ENCODE data around the gene LSM8.

GRCh38 chr7:118219157-118219512 is 35.2 kb downstream of the LSM8 start:
- no peak for TF ChIP-seq SPI1 (IDR thresholded peaks at IDR 0.05; ENCODE audit: low read depth, low read length)
- no peak for TF ChIP-seq POLR2A (IDR thresholded peaks at IDR 0.05; ENCODE audit: low read depth, low read length)
- TF ChIP-seq POLR2AphosphoS5 (IDR thresholded peaks at IDR 0.05; ENCODE audit: low read depth, low read length), result no peak
